T-helper 2 cell (primary cell): ENCODE results near the gene ALG8.
"Not testable (repeated sequence)": the region's sequence is repeated elsewhere in the genome, so short reads cannot be mapped to it uniquely, and the experiment has no call there.

Experiments used
- DNase-seq, 5 experiments: peaks; one replicate each; pipeline versions ENCODE4 v3.0.0 to v3.0.0-alpha.2; 2012 to 2022

Gene ALG8

DNA sequence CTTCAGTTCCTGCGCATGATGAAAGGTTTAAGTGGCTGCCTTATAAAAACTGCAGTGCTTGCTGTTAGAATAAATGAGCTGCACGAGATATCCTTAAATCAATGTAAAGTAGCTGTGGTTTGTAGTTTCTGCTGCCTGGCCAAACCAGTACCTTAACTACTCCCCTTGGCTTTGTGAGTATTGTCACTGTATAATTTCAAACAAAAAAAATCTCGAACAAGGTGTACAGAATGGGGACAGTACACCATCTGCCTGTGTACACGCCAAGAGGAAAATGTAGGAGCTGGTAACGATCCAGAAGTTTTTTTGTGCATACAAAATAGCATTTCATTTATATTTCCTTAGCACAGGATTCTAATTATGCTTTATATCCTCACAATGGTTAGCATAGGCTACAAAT is 39.2 kb downstream of the ALG8 start:
- no peak for DNase-seq

DNA sequence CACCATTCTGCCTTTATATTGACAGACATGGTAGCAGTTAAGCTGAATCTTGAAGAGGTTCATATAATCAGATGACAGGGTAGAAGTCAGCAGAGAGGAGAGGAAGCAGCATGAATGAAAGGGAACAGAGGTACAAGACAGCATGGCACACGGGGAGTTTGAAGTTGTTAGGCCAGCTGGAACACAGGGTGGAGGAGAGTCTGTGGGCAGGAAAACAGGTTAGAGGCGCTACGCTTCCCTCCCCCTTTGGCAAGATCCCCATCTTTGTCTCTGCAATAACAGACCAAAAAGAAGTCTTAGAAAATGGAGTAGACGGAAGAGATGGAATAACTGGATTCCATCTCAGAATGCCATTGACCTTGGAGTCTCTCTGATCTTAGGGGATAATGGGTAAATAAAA is 39.8 kb downstream of the ALG8 start:
- DNase-seq = no peak

DNA sequence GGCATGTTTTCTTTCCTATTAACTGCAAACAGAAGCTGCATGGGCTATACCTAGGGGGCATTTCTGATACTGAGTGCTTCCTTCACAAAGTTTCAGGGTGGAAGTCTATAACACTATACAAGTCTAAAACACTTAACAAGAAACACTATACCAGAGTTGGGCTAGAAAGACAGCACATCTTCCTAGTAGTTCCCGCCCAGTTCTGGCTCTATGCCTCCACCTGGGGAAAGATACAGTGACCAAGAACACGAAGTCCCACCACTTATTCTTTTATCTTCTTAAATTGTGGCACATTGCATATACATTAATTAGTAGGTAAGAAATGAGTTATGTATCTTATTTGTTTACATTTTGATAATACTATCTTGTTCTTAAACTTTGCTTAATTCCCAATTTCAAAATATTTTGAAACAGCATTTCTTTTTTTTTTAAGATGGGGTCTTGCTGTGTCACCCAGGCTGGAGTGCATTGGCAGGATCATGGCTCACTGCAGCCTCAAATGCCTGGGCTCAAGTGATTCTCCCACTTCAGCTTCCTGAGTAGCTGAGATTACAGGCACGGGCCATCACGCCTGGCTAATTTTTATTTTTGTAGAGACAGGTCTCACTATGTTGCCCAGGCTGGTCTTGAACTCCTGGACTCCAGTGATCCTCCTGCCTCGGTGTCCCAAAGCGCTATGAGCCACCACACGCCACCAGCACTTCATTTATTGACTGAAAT is 41.6 kb downstream of the ALG8 start:
- no peak for DNase-seq

GRCh38 chr11:78094250-78094649 is 45.2 kb downstream of the ALG8 start:
- peak in 1 of 5 experiments; percentile 86 for DNase-seq

- DNase-seq = not testable (repeated sequence)
Observed at GRCh38 chr11:78086521-78087074, 52.8 kb downstream of the ALG8 start.

DNA sequence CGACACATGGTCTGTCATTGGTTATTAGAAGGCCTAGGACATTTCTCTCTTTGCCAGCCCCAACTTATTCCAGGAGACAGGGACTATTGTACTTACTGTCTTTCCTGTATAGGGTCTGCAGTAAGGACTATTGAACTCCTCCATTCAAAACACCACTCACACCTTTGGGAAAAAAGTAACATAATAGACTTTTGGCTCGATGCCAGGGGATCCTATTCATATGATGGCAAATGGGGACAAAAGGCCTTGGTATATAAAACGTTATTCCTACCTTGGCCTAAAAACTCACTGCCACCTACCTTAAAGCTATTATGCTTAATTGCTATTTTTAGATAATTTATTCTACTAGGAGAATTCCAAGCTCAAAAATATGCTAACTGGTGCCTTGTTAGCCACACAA is 53.5 kb downstream of the ALG8 start:
- no peak for DNase-seq

DNA sequence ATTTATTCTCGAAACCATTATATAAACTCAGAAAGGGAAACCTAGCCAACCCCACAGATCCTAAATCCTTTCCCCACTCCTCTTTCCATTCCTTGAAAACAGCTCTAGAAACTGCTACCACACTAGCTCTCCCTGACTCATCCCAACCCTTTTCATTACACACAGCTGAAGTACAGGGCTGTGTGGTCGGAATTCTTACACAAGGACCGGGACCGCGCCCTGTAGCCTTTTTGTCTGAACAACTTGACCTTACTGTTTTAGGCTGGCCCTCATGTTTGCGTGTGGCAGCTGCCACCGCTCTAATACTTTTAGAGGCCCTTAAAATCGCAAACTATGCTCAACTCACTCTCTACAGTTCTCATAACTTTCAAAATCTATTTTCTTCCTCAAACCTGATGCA is 54.9 kb downstream of the ALG8 start:
- not testable (repeated sequence) for DNase-seq

GRCh38 chr11:78083021-78083420 is 56.4 kb downstream of the ALG8 start:
- no peak for DNase-seq

DNA sequence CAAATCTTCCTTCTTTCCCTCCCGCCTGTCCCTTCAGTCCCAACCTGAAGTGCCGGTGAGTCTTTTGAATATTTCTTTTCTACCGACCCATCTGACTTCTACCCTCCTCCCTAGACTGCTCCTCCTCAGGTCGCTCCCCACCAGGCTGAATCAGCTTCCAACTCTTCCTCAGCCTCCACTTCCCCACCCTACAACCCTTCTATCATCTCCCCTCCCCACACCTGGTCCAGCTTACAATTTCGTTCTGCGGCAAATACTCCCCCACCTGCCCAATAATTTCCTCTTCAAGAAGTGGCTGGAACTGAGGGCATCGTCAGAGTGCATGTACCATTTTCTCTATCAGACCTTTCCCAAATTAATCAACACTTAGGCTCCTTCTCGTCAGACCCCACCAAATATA is 57.3 kb downstream of the ALG8 start:
- DNase-seq = no peak

DNA sequence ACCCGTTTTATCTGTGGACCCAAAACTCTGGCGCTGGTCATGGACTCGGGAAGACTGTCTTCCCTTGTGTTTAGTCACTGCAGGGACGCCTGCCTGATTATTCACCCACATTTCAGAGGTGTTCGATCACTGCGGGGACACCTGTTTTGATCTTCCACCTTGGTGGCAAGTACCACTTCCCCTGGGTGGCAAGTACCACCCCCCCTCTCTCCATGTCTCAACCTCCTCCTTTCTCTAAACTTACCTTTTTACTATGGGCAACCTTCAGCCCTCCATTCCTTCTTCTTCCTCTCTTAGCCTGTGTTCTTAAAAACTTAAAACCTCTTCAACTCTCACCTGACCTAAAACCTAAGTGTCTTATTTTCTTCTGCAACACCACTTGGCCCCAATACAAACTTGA is 57.8 kb downstream of the ALG8 start:
- peak in 1 of 5 experiments; percentile 21 for DNase-seq

GRCh38 chr11:78080818-78081495 is 58.5 kb downstream of the ALG8 start:
- DNase-seq = peak in 1 of 5 experiments; percentile 40

DNA sequence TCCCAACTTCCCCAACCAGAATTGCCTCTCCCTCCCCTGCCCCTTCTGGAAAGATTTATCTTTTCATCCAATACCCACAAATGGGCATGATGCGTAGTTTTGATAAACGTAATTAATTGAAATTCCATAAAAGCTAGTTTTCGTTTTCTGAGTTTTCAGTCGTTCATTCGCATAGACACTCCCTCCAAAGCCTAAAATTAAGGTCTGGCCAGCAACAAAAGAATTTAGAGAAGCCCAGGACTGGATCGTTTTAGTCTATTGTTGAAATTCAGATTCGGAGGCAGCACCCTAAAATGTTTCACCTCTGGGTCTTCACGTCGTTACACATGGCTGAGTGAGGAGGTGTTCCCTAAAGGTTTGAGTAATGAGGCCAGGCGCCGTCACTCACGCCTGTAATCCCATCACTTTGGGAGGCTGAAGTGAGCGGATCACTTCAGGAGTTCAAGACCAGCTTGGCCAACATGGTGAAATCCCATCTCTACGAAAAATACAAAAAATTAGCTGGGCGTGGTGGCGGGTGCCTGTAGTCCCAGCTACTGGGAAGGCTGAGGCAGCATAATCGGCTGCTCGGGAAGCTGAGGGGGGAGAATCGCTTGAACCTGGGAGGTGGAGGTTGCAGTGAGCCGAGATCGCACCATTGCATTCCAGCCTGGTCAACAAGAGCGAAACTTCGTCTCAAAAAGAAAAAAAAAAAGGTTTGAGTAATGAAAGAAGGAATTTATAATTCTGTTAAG is 59.2 kb downstream of the ALG8 start:
- DNase-seq = no peak

GRCh38 chr11:78079232-78080083 is 60.0 kb downstream of the ALG8 start, which contains the start of gene NDUFC2:
Gene NDUFC2 (minus strand): TSS chr11:78079862. CDS start chr11:78079744, 118 bp downstream.
- DNase-seq = peak; percentile 25 to 85 (median 43)

GRCh38 chr11:78078218-78079167 is 60.9 kb downstream of the ALG8 start:
- peak in 1 of 5 experiments; percentile 35 for DNase-seq

DNA sequence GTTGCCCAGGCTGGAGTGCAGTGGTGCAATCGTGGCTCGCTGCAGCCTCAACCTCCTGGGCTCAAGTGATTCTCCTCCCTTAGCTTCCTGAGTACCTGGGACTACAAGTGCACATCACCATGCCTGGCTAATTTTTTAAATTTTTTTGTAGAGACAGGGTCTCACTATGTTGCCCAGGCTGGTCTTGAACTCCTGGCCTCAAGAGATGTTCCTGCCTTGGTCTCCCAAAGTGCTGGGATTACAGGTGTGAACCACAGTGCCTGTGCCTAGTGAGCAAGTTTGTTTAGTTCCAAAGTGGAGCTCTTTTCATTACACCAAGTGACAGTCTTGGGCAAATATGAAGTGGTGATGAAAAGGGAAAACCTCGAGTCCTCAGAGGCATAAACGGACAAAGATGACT is 61.8 kb downstream of the ALG8 start:
- DNase-seq = not testable (repeated sequence)

GRCh38 chr11:78076733-78077403 is 62.6 kb downstream of the ALG8 start:
- peak in 1 of 5 experiments; percentile 16 for DNase-seq

DNA sequence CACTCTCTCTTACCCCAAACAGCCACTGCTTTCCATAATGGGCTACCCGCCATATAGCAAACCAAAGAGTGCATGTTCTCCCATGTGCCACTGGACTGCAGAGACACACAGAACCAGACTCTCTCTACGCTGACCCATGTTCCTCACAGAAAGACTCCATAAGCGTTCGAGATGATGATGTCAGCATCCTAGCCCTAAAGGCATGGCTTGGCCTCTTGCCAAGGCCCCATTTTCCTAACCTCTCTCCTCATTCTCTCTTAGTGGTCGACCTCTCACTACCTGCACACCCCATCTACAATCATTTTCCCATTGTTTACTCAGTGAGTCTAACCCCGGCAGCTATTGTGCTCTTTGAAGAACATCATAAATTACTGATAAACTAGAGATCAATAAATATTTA is 64.7 kb downstream of the ALG8 start:
- DNase-seq = no peak

DNA sequence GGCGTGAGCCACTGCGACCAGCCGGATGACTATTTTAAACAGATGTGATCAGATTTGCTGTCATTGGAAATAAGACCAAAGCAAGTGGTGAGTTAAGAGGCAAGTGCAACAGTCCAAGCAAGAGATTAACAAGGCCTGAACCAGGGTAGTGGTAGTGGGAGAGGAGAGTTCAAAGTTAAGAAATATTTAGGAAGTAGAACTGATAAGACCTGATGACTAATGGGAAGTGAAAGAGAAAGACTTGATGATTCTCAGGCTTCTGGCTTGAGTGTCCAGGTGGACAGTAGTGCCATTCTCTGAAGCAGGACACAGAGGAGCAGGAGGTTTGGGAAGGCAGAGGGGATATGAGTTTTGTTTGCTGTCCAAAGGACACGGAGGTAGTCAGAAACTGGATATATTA is 67.0 kb downstream of the ALG8 start:
- DNase-seq = no peak

DNA sequence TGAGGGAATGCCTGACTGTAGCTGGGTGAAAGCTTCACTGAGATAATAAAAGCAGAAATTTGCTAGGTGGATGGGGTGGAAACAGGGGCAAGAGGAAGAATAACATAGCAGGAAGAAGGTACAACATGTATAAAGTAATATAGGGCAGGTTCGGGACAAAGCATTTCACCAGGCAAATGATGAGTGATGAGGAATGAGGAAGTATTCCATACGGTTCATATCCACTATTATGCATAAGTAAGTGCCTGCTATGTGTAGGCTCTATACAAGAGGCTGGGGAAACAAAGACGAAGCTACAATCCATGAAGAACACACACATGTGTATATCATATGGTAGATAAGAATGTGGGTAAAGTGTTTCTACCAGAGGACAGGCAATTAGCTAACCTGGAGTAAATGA is 67.7 kb downstream of the ALG8 start:
- no peak for DNase-seq

- DNase-seq = no peak
Observed at GRCh38 chr11:78070621-78071020, 68.8 kb downstream of the ALG8 start.
